HCT116 (cell line): Measurements from ENCODE around the gene RNF130.

Experiments used
- CTCF ChIP-seq, 3 experiments: fragments of 200-600 bp in 1 of 3; sonication (generic) in 1 of 3; IDR thresholded peaks in 2 of 3; conservative IDR thresholded peaks in 1 of 3; 2 replicates each; pipeline ENCODE4 v1.5.1; 2012 to 2017; ENCODE audit warnings: low read depth in 2 of 3, low read length in 2 of 3, antibody characterized with exemption in 1 of 3, borderline replicate concordance in 1 of 3, control low read depth in 1 of 3, mild to moderate bottlenecking in 1 of 3, mixed read lengths in 1 of 3, mixed run types in 1 of 3, moderate library complexity in 1 of 3; ENCODE audit not compliant: insufficient read depth in 1 of 3
- EZH2 ChIP-seq: fragments of 200-600 bp; sonication (generic); IDR thresholded peaks from 2 replicates; pipeline ENCODE4 v1.6.1; 2017; ENCODE audit warnings: antibody characterized with exemption, mixed run types
- EZH2phosphoT487 ChIP-seq: fragments of 200-600 bp; IDR thresholded peaks from 2 replicates; pipeline ENCODE4 v1.6.1; 2018; ENCODE audit warnings: antibody characterized with exemption, borderline replicate concordance
- FOSL1 ChIP-seq: IDR thresholded peaks from 2 replicates; pipeline ENCODE4 v1.6.1; 2012; ENCODE audit warnings: low read depth
- JUND ChIP-seq: IDR thresholded peaks from 2 replicates; pipeline ENCODE4 v1.6.1; 2012
- MAX ChIP-seq: IDR thresholded peaks from 2 replicates; pipeline ENCODE4 v1.6.1; 2012
- POLR2A ChIP-seq: IDR thresholded peaks from 2 replicates; pipeline ENCODE4 v1.7.0; 2011; ENCODE audit warnings: borderline replicate concordance; ENCODE audit not compliant: insufficient read depth, insufficient read length; ENCODE audit errors: extremely low read depth
- POLR2AphosphoS5 ChIP-seq: IDR thresholded peaks from 2 replicates; pipeline ENCODE4 v1.6.1; 2011; ENCODE audit warnings: mild to moderate bottlenecking, low read depth, low read length, moderate library complexity
- YY1 ChIP-seq: IDR thresholded peaks from 2 replicates; pipeline ENCODE4 v1.6.1; 2011; ENCODE audit warnings: low read length, low read depth, moderate library complexity, mild to moderate bottlenecking; ENCODE audit not compliant: insufficient replicate concordance; ENCODE audit errors: extremely low read depth
- ZBTB33 ChIP-seq: IDR thresholded peaks from 2 replicates; pipeline ENCODE4 v1.6.1; 2011; ENCODE audit warnings: mild to moderate bottlenecking, low read length, moderate library complexity; ENCODE audit not compliant: insufficient replicate concordance; ENCODE audit errors: extremely low read depth
- ZNF274 ChIP-seq: fragments of 200-500 bp; sonication (Bioruptor generic); IDR thresholded peaks from 2 replicates; pipeline ENCODE4 v1.6.1; 2014; ENCODE audit warnings: mild to moderate bottlenecking, low read depth, low read length, inconsistent platforms

- TF ChIP-seq EZH2, result no peak
- TF ChIP-seq CTCF (IDR thresholded peaks at IDR 0.05 in 2 of 3, conservative IDR thresholded peaks at IDR 0.05 in 1 of 3; ENCODE audit: borderline replicate concordance in 1 of 3, insufficient read depth in 1 of 3, low read depth in 2 of 3, low read length in 2 of 3), result no peak
- no peak for TF ChIP-seq YY1
- TF ChIP-seq EZH2phosphoT487, result no peak
- TF ChIP-seq MAX, result no peak
- TF ChIP-seq POLR2A, result no peak
- TF ChIP-seq JUND, result no peak
- TF ChIP-seq ZBTB33, result no peak
- no peak for TF ChIP-seq POLR2AphosphoS5
- no peak for TF ChIP-seq ZNF274
- TF ChIP-seq FOSL1, result no peak
These were observed 152.0 kb downstream of the RNF130 start for GRCh38 chr5:179919487-179920060.
